Testis (tissue), 3 donors: ENCODE results near the gene SDK1. TPM values are rescaled to one million over a fixed set of nuclear protein-coding genes. Genes with fewer than 3 reads are reported as not detected.

Experiments
- DNase-seq: peaks from one replicate; pipeline ENCODE4 v3.0.0-alpha.2; 2019
- H3K27ac ChIP-seq, 2 donors: fragments of 200-600 bp; sonication (generic); one replicate each; pipeline ENCODE4 v1.5.1; 2019
- H3K27me3 ChIP-seq: fragments of 200-600 bp; sonication (generic); one replicate; pipeline ENCODE4 v1.5.1; 2019
- H3K36me3 ChIP-seq: fragments of 200-600 bp; sonication (generic); one replicate; pipeline ENCODE4 v1.5.1; 2017; ENCODE audit warnings: low read depth; ENCODE audit errors: missing control alignments
- H3K4me1 ChIP-seq: fragments of 200-600 bp; sonication (generic); one replicate; pipeline ENCODE4 v1.5.1; 2019
- H3K4me3 ChIP-seq, 2 donors: fragments of 200-600 bp; sonication (generic); one replicate each; pipeline ENCODE4 v1.5.1; 2017 to 2019
- H3K9me3 ChIP-seq: fragments of 200-600 bp; sonication (generic); one replicate; pipeline ENCODE4 v1.5.1; 2017
- POLR2A ChIP-seq: fragments of 450-650 bp; IDR thresholded peaks from one replicate; pipeline ENCODE4 v1.6.1; 2017; ENCODE audit warnings: antibody characterized with exemption, mild to moderate bottlenecking, moderate library complexity
- WGBS, 2 donors: methylation state at CpG; one replicate each; pipeline ENCODE4 v1.1.5; 2018; 5-methylcytosine and 5-hydroxymethylcytosine counted together
- intact Hi-C: fragments of 100-400 bp; cut with DNase I; formaldehyde crosslinking; loops from one replicate; pipeline ENCODE4 v1.15.1; 2023; ENCODE audit warnings: low total_unique reads
- polyA plus RNA-seq: library from polyadenylated mRNA; stranded (reverse); fragments of 350-450 nt; fragmentation: Illumina TruSeq; extraction: RNeasy Lipid Tissue Mini Kit (QIAGEN cat#74804); gene quantifications from one replicate; pipeline ENCODE4 v1.2.3, GENCODE V29; 2014; ENCODE audit warnings: low read depth, low replicate concordance; ENCODE audit not compliant: insufficient read depth
- total RNA-seq, 2 donors: library from RNA; depleted of rRNA; stranded (reverse); fragments of >200 nt; gene quantifications; one replicate each; pipeline ENCODE4 v1.2.3, GENCODE V29; 2016
- TF ChIP-seq, protein P1 (sequence below), 3 experiments: fragments of 450-650 bp in 2 of 3; fragments of 200-600 bp in 1 of 3; sonication (generic) in 1 of 3; IDR thresholded peaks; one replicate each; pipeline ENCODE4 v1.5.1; 2016 to 2019; ENCODE audit warnings: antibody characterized with exemption in 3 of 3, mild to moderate bottlenecking in 2 of 3, moderate library complexity in 1 of 3

The SDK1 gene
- total and polyA plus RNA-seq, 3 donors from 2014 or later, result 20.0 to 36.2 (median 24.9) TPM

DNA sequence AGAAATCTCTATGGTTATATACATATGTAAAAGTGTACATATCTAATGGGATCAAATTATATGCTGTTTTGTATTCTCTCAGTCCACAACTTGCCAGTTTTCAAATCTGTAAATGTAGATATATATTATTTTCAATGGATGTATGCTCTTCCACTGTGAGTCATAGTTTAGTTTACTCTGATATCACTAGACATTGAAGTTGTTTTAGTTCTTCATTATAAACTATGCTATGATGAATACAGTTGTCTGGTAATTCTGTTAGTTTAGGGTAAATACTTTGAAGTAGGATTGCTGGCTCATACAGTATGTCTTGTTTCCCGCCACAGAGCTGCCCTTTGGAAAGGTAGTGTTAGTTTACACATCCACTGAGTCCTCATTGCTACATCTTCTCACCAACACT lies 25.2 kb downstream of the SDK1 start:
- Histone ChIP-seq H3K4me1 (no peaks in the 10 kb centered on the region), H3K9me3 (no peaks in the 10 kb centered on the region), H3K27me3 (no peaks in the 10 kb centered on the region), H3K4me3 (no peak overlapping the region), H3K36me3 (no peaks in the 10 kb centered on the region), H3K27ac (no peak overlapping the region)
- intact Hi-C loops, result no loop called here
- DNase-seq, result no peak
- TF ChIP-seq, protein P1, sequence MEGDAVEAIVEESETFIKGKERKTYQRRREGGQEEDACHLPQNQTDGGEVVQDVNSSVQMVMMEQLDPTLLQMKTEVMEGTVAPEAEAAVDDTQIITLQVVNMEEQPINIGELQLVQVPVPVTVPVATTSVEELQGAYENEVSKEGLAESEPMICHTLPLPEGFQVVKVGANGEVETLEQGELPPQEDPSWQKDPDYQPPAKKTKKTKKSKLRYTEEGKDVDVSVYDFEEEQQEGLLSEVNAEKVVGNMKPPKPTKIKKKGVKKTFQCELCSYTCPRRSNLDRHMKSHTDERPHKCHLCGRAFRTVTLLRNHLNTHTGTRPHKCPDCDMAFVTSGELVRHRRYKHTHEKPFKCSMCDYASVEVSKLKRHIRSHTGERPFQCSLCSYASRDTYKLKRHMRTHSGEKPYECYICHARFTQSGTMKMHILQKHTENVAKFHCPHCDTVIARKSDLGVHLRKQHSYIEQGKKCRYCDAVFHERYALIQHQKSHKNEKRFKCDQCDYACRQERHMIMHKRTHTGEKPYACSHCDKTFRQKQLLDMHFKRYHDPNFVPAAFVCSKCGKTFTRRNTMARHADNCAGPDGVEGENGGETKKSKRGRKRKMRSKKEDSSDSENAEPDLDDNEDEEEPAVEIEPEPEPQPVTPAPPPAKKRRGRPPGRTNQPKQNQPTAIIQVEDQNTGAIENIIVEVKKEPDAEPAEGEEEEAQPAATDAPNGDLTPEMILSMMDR (IDR thresholded peaks at IDR 0.05), result no peak
- no peak for TF ChIP-seq POLR2A
- WGBS, 2 donors, result 90 to 97% methylated on average over 1 of the region's 1 CpG

DNA sequence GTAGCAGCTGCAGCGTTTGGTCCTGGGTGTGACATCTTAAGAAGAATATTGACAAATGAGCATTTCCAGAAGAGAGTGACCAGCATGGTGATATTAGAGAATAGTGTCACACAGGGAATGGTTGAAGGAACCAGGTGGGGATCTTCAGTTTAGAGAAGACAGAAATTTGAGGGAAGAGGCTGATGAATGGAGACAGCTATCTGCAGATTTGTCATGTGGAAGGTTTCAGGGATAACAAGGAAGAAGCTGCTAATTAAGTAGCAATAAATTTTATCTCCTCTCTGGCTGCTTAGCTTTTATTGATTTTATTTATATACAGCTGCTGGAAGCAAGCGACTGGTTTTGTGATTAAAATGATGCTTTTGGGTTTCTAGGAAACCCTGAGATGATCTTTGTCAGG lies 26.0 kb downstream of the SDK1 start:
- Histone ChIP-seq H3K4me1 (no peaks in the 10 kb centered on the region), H3K27ac (no peak overlapping the region), H3K9me3 (no peaks in the 10 kb centered on the region), H3K27me3 (no peaks in the 10 kb centered on the region), H3K36me3 (no peaks in the 10 kb centered on the region), H3K4me3 (no peak overlapping the region)
- TF ChIP-seq POLR2A, result no peak
- TF ChIP-seq, protein P1 (IDR thresholded peaks at IDR 0.05), result no peak
- DNase-seq, result no peak
- intact Hi-C loops, result no loop called here
- WGBS, 2 donors, result 81 to 91% methylated on average over 2 of the region's 2 CpGs

DNA sequence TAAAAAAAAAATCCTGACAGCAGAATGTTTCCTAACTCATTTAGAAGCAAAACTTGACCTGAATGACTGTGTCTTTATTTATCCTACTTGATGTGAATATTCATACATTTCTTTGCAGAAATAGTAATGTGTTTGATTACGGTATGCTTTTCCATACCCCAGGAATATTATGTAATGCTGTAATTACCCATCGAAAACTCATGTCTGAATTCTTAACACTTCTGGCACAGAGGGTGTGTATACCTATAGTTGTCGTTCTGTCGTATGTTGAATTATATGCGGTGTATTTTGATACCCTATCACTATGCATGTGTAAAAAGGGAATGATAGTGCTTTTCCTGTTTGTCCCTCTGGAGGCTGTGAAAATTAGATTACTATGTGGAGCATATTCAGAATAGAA lies 26.6 kb downstream of the SDK1 start:
- Histone ChIP-seq H3K36me3 (no peaks in the 10 kb centered on the region), H3K27me3 (no peaks in the 10 kb centered on the region), H3K4me3 (no peak overlapping the region), H3K9me3 (no peaks in the 10 kb centered on the region), H3K4me1 (no peaks in the 10 kb centered on the region), H3K27ac (no peak overlapping the region)
- DNase-seq, result no peak
- WGBS, 2 donors, result 75 to 95% methylated on average over 5 of the region's 5 CpGs
- TF ChIP-seq POLR2A, result no peak
- TF ChIP-seq, protein P1 (IDR thresholded peaks at IDR 0.05), result no peak
- intact Hi-C loops, result no loop called here

DNA sequence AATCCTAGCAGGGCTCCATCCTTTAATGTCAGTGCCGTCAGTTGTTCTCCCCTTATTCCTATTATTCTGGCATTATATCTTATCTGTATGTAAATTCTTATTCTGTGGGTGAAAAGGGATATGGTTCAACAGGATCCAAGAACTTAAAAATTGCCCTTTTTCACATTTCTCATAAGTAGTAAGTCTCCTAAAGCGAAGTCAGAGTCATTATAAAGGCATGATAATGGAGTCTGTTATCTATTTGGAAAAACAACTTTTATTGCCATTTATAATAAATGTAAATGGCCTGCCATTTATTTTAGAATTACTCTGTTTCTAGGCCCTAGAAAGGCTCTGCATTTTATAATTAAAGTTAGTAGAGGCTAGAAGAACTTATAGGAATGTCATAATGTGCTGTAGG lies 31.3 kb downstream of the SDK1 start:
- Histone ChIP-seq H3K36me3 (no peaks in the 10 kb centered on the region), H3K27me3 (no peaks in the 10 kb centered on the region), H3K27ac (no peak overlapping the region), H3K9me3 (no peaks in the 10 kb centered on the region), H3K4me3 (no peak overlapping the region), H3K4me1 (no peaks in the 10 kb centered on the region)
- intact Hi-C loops, result no loop called here
- no peak for DNase-seq
- TF ChIP-seq, protein P1 (IDR thresholded peaks at IDR 0.05), result no peak
- TF ChIP-seq POLR2A, result no peak
- WGBS, 2 donors, result 73 to 80% methylated on average over 2 of the region's 2 CpGs

DNA sequence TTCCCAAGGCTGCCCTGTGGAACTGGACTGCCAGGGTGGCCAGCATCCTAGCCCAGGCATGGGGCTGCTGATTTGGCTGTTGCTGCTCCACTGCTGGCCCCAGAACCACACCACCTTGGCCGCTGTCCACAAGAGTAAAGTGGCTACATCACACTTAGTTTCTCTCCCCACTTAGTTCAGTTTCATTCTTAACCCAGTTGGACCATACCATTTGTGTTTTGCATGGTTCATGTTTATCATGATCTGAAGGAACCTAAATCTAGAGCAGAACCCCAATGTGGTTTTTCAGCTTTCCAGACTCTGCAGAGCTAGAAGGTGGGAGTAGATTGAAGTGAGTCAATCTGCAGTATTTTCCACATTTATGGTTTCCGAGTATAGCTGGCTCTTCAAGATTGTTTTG lies 32.8 kb downstream of the SDK1 start:
- intact Hi-C loops, result no loop called here
- no peak overlapping the region for H3K4me3 ChIP-seq
- no peak overlapping the region for H3K27ac ChIP-seq
- no peaks in the 10 kb centered on the region for H3K9me3 ChIP-seq
- no peaks in the 10 kb centered on the region for H3K36me3 ChIP-seq
- no peaks in the 10 kb centered on the region for H3K4me1 ChIP-seq
- H3K27me3 ChIP-seq, result no peaks in the 10 kb centered on the region
- no peak for TF ChIP-seq POLR2A
- no peak for DNase-seq
- 93 to 97% methylated on average over 2 of the region's 2 CpGs for WGBS, 2 donors
